Glutamatergic neuron (in vitro differentiated cells): ENCODE data around the gene TICRR. TPM values are rescaled to one million over a fixed set of nuclear protein-coding genes. Genes with fewer than 3 reads are reported as not detected.
A peak's percentile ranks its signal among the peaks of the same experiment; 100 is the strongest.

Experiments
- DNase-seq: peaks from one replicate; pipeline ENCODE4 v3.0.0; 2022
- H3K27ac Mint-ChIP-seq: one replicate; pipeline ENCODE4 v1.8.0; 2020; ENCODE audit warnings: mild to moderate bottlenecking, mixed read lengths, inconsistent platforms; ENCODE audit not compliant: unreplicated experiment
- H3K27me3 Mint-ChIP-seq: one replicate; pipeline ENCODE4 v1.8.0; 2020; ENCODE audit warnings: mild to moderate bottlenecking, moderate library complexity, mixed read lengths, inconsistent platforms; ENCODE audit not compliant: unreplicated experiment
- H3K36me3 Mint-ChIP-seq: one replicate; pipeline ENCODE4 v1.8.0; 2020; ENCODE audit warnings: mild to moderate bottlenecking, mixed read lengths, inconsistent platforms; ENCODE audit not compliant: unreplicated experiment
- H3K4me1 Mint-ChIP-seq: one replicate; pipeline ENCODE4 v1.8.0; 2020; ENCODE audit warnings: mild to moderate bottlenecking, low read depth, mixed read lengths, inconsistent platforms; ENCODE audit not compliant: unreplicated experiment
- H3K4me3 Mint-ChIP-seq: one replicate; pipeline ENCODE4 v1.8.0; 2020; ENCODE audit warnings: mild to moderate bottlenecking, mixed read lengths, inconsistent platforms; ENCODE audit not compliant: unreplicated experiment
- H3K9me3 Mint-ChIP-seq: one replicate; pipeline ENCODE4 v1.8.0; 2020; ENCODE audit warnings: mild to moderate bottlenecking, moderate library complexity, mixed read lengths, inconsistent platforms; ENCODE audit not compliant: unreplicated experiment
- CTCF ChIP-seq: fragments of 200-600 bp; sonication (generic); IDR thresholded peaks from one replicate; pipeline ENCODE4 v1.5.0; 2021; ENCODE audit not compliant: partially characterized antibody, unreplicated experiment
- long read RNA-seq: library from polyadenylated mRNA; unstranded; transcript quantifications from one replicate; pipeline ENCODE4 v2.0.0, GENCODE V29; 2020; ENCODE audit not compliant: unreplicated experiment
- total RNA-seq: library from RNA; stranded (reverse); fragmentation: NEBNext Ultra II Directional; extraction: Animal tissue kit (Norgen Biotek cat#: 25700); gene quantifications from one replicate; pipeline ENCODE4 v1.2.1, GENCODE V29; 2021; ENCODE audit not compliant: unreplicated experiment

The TICRR gene
- 2.7 TPM for total RNA-seq
- long read RNA-seq, result 0 reads

- DNase-seq, result peak; percentile 93
- Mint-ChIP-seq H3K27ac (no peak within 1 kb of the TSS), H3K9me3 (peaks cover 8% of the 10 kb centered on the region)
Measured at GRCh38 chr15:89575146-89575655, at the start of gene TICRR. TSS of gene TICRR (plus strand) at chr15:89575469. CDS start at chr15:89575587, 118 bp downstream.

GRCh38 chr15:89526181-89526580 is 49.1 kb upstream of the TICRR start:
- no peaks in the 10 kb centered on the region for H3K4me1 Mint-ChIP-seq
- H3K27ac Mint-ChIP-seq, result no peak overlapping the region
- H3K4me3 Mint-ChIP-seq, result no peak overlapping the region
- no peaks in the 10 kb centered on the region for H3K27me3 Mint-ChIP-seq
- no peaks in the 10 kb centered on the region for H3K36me3 Mint-ChIP-seq
- TF ChIP-seq CTCF, result no peak
- no peak for DNase-seq
- H3K9me3 Mint-ChIP-seq, result peaks cover 3% of the 10 kb centered on the region

More at GRCh38 chr15:89575146-89575655, at the start of gene TICRR:
- Mint-ChIP-seq H3K4me3 (peak within 1 kb of the TSS; percentile 87), H3K4me1 (no peaks in the 10 kb centered on the region), H3K36me3 (no peaks in the 10 kb centered on the region), H3K27me3 (peaks cover 2% of the 10 kb centered on the region)
- no peak for TF ChIP-seq CTCF

- Mint-ChIP-seq H3K27ac (no peak overlapping the region), H3K9me3 (peaks cover 3% of the 10 kb centered on the region), H3K4me3 (no peak overlapping the region), H3K4me1 (no peaks in the 10 kb centered on the region), H3K36me3 (no peaks in the 10 kb centered on the region), H3K27me3 (no peaks in the 10 kb centered on the region)
- TF ChIP-seq CTCF, result no peak
- no peak for DNase-seq
Measured at GRCh38 chr15:89526601-89527441, 48.4 kb upstream of the TICRR start.

GRCh38 chr15:89528757-89529352 is 46.4 kb upstream of the TICRR start:
- H3K4me3 Mint-ChIP-seq, result no peak overlapping the region
- H3K27ac Mint-ChIP-seq, result no peak overlapping the region
- H3K27me3 Mint-ChIP-seq, result no peaks in the 10 kb centered on the region
- H3K9me3 Mint-ChIP-seq, result peaks cover 3% of the 10 kb centered on the region
- no peaks in the 10 kb centered on the region for H3K36me3 Mint-ChIP-seq
- DNase-seq, result no peak
- H3K4me1 Mint-ChIP-seq, result no peaks in the 10 kb centered on the region
- TF ChIP-seq CTCF, result no peak

- DNase-seq, result no peak
- H3K9me3 Mint-ChIP-seq, result peaks cover 3% of the 10 kb centered on the region
- TF ChIP-seq CTCF, result no peak
Measured at GRCh38 chr15:89530976-89531375, 44.3 kb upstream of the TICRR start.

More at GRCh38 chr15:89530976-89531375, 44.3 kb upstream of the TICRR start:
- Mint-ChIP-seq H3K27me3 (peaks cover 1% of the 10 kb centered on the region), H3K36me3 (no peaks in the 10 kb centered on the region), H3K4me1 (no peaks in the 10 kb centered on the region), H3K4me3 (no peak overlapping the region), H3K27ac (no peak overlapping the region)
